G401.6 (cell line): ENCODE results near the gene OR2L3.
"Not testable (repeated sequence)": the region's sequence is repeated elsewhere in the genome, so short reads cannot be mapped to it uniquely, and the experiment has no call there.

Source experiments
- FAIRE-seq: peaks from 2 replicates; lab custom pipeline; 2012; peaks lifted over from hg19 to GRCh38; lab: Jason Lieb, UNC

The OR2L3 gene

GRCh38 chr1:248046536-248046935, at the start of gene OR2L3:
Gene OR2L3 (plus strand): TSS chr1:248046836. CDS start chr1:248060682, 13,846 bp downstream.
- no peak for FAIRE-seq

GRCh38 chr1:247998811-247999210, 47.8 kb upstream of the OR2L3 start:
- no peak for FAIRE-seq

- FAIRE-seq: no peak
Observed at GRCh38 chr1:248000169-248000568, 46.5 kb upstream of the OR2L3 start.

- FAIRE-seq: no peak
Observed at GRCh38 chr1:248007778-248008177, 38.9 kb upstream of the OR2L3 start.

- FAIRE-seq: no peak
Observed at GRCh38 chr1:248009681-248010080, 37.0 kb upstream of the OR2L3 start.

GRCh38 chr1:248013229-248013710, 33.4 kb upstream of the OR2L3 start, which contains the start of gene OR2L5:
Gene OR2L5 (plus strand): TSS chr1:248013660. CDS start chr1:248021948, 8,288 bp downstream.
- FAIRE-seq: no peak

GRCh38 chr1:248015803-248016202, 30.8 kb upstream of the OR2L3 start:
- no peak for FAIRE-seq

GRCh38 chr1:248029770-248030169, 16.9 kb upstream of the OR2L3 start, which contains the start of gene OR2L2:
Gene OR2L2 (plus strand): TSS chr1:248030070. CDS start chr1:248038268, 8,198 bp downstream.
- FAIRE-seq: no peak

- FAIRE-seq: no peak
Observed at GRCh38 chr1:248045209-248045608, 1.4 kb upstream of the OR2L3 start.

GRCh38 chr1:248047008-248047407, 372 bp downstream of the OR2L3 start:
- FAIRE-seq: no peak

- FAIRE-seq: no peak
Observed at GRCh38 chr1:248054671-248055070, 8.0 kb downstream of the OR2L3 start.

GRCh38 chr1:248055261-248055660, 8.6 kb downstream of the OR2L3 start:
- no peak for FAIRE-seq

GRCh38 chr1:248065071-248065470, 18.4 kb downstream of the OR2L3 start:
- FAIRE-seq: no peak

- FAIRE-seq: no peak
Observed at GRCh38 chr1:248065604-248066003, 19.0 kb downstream of the OR2L3 start.

GRCh38 chr1:248083864-248084263, 37.2 kb downstream of the OR2L3 start:
- FAIRE-seq: not testable (repeated sequence)

- FAIRE-seq: no peak
Observed at GRCh38 chr1:248094884-248095283, 48.2 kb downstream of the OR2L3 start, which contains the start of gene OR2L13. Gene OR2L13 (plus strand): TSS chr1:248095184. CDS start chr1:248099376, 4,192 bp downstream.

- FAIRE-seq: no peak
Observed at GRCh38 chr1:248098529-248098928, 51.9 kb downstream of the OR2L3 start.

GRCh38 chr1:248102847-248103246, 56.2 kb downstream of the OR2L3 start:
- FAIRE-seq: peak; percentile 100

GRCh38 chr1:248111157-248111556, 64.5 kb downstream of the OR2L3 start:
- no peak for FAIRE-seq
